ENCODE measurements around the gene FAM162A.
"Not testable (repeated sequence)": the region's sequence is repeated elsewhere in the genome, so short reads cannot be mapped to it uniquely, and the experiment has no call there.

Gene FAM162A

DNA sequence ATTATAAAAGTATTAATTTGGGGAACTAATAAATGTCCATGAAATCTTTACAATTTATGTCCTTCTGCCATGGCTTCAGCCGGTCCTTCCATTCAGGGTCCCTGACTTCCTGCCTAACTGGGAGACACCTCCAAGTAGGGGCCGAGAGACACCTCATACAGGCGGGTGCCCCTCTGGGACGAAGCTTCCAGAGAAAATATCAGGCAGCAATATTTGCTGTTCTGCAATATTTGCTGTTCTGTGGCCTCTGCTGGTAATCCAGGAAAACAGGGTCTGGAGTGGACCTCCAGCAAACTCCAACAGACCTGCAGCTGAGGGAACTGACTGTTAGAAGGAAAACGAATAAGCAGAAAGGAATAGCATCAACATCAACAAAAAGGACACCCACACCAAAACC lies 60.5 kb downstream of the FAM162A start:
- Mint-ChIP-seq H3K36me3 (ENCODE audit: insufficient read depth) (peaks cover 66% of the 10 kb centered on the region), H3K4me1 (peaks cover 24% of the 10 kb centered on the region)
- not testable (repeated sequence) for H3K4me3 Mint-ChIP-seq; H3K27ac Mint-ChIP-seq (ENCODE audit: low read depth); H3K9me3 Mint-ChIP-seq; ATAC-seq (replicated peaks; ENCODE audit: extremely low read depth, poor library complexity, severe bottlenecking); DNase-seq (ENCODE audit: low spot score in 2 of 2); H3K27me3 Mint-ChIP-seq

- H3K27me3 Mint-ChIP-seq; H3K9me3 Mint-ChIP-seq; DNase-seq (ENCODE audit: low spot score in 2 of 2); H3K4me3 Mint-ChIP-seq; H3K27ac Mint-ChIP-seq (ENCODE audit: low read depth); ATAC-seq (replicated peaks; ENCODE audit: extremely low read depth, poor library complexity, severe bottlenecking): not testable (repeated sequence)
- H3K36me3 Mint-ChIP-seq (ENCODE audit: insufficient read depth): peaks cover 61% of the 10 kb centered on the region
- H3K4me1 Mint-ChIP-seq: peaks cover 24% of the 10 kb centered on the region
These were observed 64.2 kb downstream of the FAM162A start for GRCh38 chr3:122448218-122448617.

GRCh38 chr3:122451371-122451770 lies 67.4 kb downstream of the FAM162A start:
- Mint-ChIP-seq H3K9me3 (no peaks in the 10 kb centered on the region), H3K4me3 (no peak overlapping the region), H3K27me3 (no peaks in the 10 kb centered on the region), H3K27ac (ENCODE audit: low read depth) (no peak overlapping the region), H3K4me1 (peaks cover 21% of the 10 kb centered on the region), H3K36me3 (ENCODE audit: insufficient read depth) (peaks cover 64% of the 10 kb centered on the region)
- DNase-seq (ENCODE audit: low spot score in 2 of 2): no peak
- ATAC-seq (replicated peaks; ENCODE audit: extremely low read depth, poor library complexity, severe bottlenecking): no peak

DNA sequence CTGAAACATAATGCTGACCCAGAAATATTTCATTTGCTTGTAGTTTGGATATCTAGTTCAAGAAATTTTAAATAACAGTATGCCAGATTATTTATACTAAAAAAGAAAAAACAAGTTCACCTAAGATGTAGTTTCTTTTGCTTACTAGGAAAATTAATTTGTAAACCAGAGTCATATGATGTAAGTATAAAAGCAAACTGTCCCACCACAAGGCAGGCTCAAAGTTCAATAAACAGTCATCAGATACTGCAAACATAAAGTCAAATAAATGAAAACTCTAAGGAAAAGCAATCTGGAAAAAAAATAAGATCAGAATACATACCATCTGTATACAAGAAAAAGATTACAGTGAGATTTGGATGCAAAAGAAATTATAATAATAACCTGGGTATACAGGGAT lies 72.1 kb downstream of the FAM162A start:
- H3K27ac Mint-ChIP-seq (ENCODE audit: low read depth): no peak overlapping the region
- ATAC-seq (replicated peaks; ENCODE audit: extremely low read depth, poor library complexity, severe bottlenecking) (no peak), DNase-seq (ENCODE audit: low spot score in 2 of 2) (no peak)
- H3K27me3 Mint-ChIP-seq: no peaks in the 10 kb centered on the region
- no peak overlapping the region for H3K4me3 Mint-ChIP-seq
- no peaks in the 10 kb centered on the region for H3K9me3 Mint-ChIP-seq
- peaks cover 4% of the 10 kb centered on the region for H3K4me1 Mint-ChIP-seq
- peaks cover 42% of the 10 kb centered on the region for H3K36me3 Mint-ChIP-seq (ENCODE audit: insufficient read depth)

DNA sequence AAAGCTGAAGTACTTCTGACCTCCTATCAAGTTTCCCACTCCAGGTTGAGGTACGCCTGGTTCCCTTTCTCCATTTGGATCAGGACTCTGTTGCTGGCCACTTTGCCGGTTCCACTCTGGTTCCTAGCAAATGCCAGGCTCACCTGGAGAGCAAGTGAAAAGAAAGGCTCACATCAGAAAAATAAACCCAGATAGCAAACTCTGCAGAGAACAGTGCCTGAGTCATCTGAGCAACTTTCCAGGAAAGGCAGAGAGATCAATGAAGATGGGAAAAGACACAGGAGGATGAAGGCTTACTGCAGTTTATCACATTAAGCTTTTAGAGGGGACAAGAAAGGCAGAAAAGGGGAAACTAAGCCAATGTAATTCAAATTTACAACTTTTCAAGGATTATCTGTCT lies 73.7 kb downstream of the FAM162A start:
- no peaks in the 10 kb centered on the region for H3K27me3 Mint-ChIP-seq
- H3K27ac Mint-ChIP-seq (ENCODE audit: low read depth): no peak overlapping the region
- DNase-seq (ENCODE audit: low spot score in 2 of 2) (no peak), ATAC-seq (replicated peaks; ENCODE audit: extremely low read depth, poor library complexity, severe bottlenecking) (no peak)
- H3K36me3 Mint-ChIP-seq (ENCODE audit: insufficient read depth): peaks cover 47% of the 10 kb centered on the region
- peaks cover 4% of the 10 kb centered on the region for H3K4me1 Mint-ChIP-seq
- no peak overlapping the region for H3K4me3 Mint-ChIP-seq
- H3K9me3 Mint-ChIP-seq: no peaks in the 10 kb centered on the region

- ATAC-seq (replicated peaks; ENCODE audit: extremely low read depth, poor library complexity, severe bottlenecking) (no peak), DNase-seq (ENCODE audit: low spot score in 2 of 2) (no peak)
- Mint-ChIP-seq H3K27ac (ENCODE audit: low read depth) (peak overlapping the region; percentile 39), H3K9me3 (no peaks in the 10 kb centered on the region), H3K27me3 (no peaks in the 10 kb centered on the region), H3K4me3 (no peak overlapping the region), H3K4me1 (peaks cover 4% of the 10 kb centered on the region), H3K36me3 (ENCODE audit: insufficient read depth) (peaks cover 48% of the 10 kb centered on the region)
These were observed 75.0 kb downstream of the FAM162A start for GRCh38 chr3:122458992-122459391.

GRCh38 chr3:122461806-122462205 lies 77.8 kb downstream of the FAM162A start:
- Mint-ChIP-seq H3K36me3 (ENCODE audit: insufficient read depth) (peaks cover 50% of the 10 kb centered on the region), H3K4me3 (no peak overlapping the region), H3K9me3 (no peaks in the 10 kb centered on the region), H3K4me1 (no peaks in the 10 kb centered on the region), H3K27me3 (no peaks in the 10 kb centered on the region), H3K27ac (ENCODE audit: low read depth) (peak overlapping the region; percentile 6)
- DNase-seq (ENCODE audit: low spot score in 2 of 2): no peak
- ATAC-seq (replicated peaks; ENCODE audit: extremely low read depth, poor library complexity, severe bottlenecking): no peak

Measured in central memory CD8-positive, alpha-beta T cell (primary cell).